ENCODE measurements around the gene SRGAP1.

SRGAP1 gene

DNA sequence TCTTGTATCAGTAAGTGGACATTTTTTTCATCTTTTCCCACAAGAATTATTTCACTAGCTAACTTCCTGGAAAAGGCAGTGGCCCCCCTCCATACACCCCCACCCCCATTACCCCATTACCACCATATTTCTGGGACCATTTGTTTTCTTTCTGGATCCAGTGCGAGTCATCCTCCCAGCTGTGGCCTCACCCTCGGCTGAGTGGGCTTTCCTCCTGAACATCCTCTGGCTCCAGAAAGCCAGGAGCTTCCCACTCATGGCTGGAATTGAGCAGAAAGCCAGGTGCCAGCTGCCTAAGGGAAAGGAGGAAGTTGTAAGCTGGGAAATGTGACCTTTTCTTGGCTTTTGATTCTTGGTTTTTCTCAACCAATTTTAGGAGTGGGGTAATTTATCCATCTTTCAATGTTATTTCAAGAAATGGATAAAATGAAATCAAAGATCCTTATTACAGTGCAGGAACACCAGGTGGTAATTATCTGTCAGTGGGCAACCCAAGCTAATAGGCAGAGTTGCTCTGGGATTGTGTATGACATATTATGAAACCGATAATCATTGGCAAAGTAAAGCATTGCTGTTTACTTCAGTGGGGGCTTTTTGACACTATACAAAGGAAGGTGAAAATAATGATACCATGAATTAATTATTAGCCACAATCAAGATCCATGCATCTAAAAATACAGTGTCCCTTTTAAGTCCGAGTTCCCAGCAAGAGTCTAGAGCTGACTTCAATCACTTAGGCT lies 253.0 kb downstream of the SRGAP1 start:
- DNase-seq (ENCODE audit: extremely low read depth, low read depth): no peak
- no peak for TF ChIP-seq CTCF (IDR thresholded peaks at IDR 0.05; ENCODE audit: low read depth, low read length)

GRCh38 chr12:64098709-64099354 lies 254.3 kb downstream of the SRGAP1 start:
- no peak for TF ChIP-seq CTCF (IDR thresholded peaks at IDR 0.05; ENCODE audit: low read depth, low read length)
- DNase-seq (ENCODE audit: extremely low read depth, low read depth): peak; percentile 35

- peak; percentile 65 for DNase-seq (ENCODE audit: extremely low read depth, low read depth)
Measured at GRCh38 chr12:64099397-64099796, 254.9 kb downstream of the SRGAP1 start.

DNA sequence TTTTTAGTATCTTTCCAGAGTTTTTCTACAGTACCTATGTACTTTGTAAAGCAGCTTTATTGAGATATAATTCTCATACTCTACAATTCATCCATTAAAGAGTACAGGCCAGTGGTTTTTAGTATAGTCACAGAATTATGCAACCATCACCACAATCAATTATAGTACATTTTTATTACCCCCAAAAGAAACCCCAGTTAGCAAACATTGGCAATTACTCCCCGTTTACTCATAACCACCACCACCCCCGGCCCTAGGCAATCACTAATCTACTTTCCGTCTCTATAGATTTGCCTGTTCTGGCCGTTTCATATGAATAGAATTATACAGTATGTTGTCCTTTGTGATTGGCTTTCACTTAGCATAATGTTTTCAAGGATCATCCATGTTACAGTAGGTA lies 257.8 kb downstream of the SRGAP1 start:
- TF ChIP-seq CTCF (IDR thresholded peaks at IDR 0.05; ENCODE audit: low read depth, low read length): no peak
- no peak for DNase-seq (ENCODE audit: extremely low read depth, low read depth)

More at GRCh38 chr12:64099397-64099796, 254.9 kb downstream of the SRGAP1 start:
- TF ChIP-seq CTCF (IDR thresholded peaks at IDR 0.05; ENCODE audit: low read depth, low read length): no peak

DNA sequence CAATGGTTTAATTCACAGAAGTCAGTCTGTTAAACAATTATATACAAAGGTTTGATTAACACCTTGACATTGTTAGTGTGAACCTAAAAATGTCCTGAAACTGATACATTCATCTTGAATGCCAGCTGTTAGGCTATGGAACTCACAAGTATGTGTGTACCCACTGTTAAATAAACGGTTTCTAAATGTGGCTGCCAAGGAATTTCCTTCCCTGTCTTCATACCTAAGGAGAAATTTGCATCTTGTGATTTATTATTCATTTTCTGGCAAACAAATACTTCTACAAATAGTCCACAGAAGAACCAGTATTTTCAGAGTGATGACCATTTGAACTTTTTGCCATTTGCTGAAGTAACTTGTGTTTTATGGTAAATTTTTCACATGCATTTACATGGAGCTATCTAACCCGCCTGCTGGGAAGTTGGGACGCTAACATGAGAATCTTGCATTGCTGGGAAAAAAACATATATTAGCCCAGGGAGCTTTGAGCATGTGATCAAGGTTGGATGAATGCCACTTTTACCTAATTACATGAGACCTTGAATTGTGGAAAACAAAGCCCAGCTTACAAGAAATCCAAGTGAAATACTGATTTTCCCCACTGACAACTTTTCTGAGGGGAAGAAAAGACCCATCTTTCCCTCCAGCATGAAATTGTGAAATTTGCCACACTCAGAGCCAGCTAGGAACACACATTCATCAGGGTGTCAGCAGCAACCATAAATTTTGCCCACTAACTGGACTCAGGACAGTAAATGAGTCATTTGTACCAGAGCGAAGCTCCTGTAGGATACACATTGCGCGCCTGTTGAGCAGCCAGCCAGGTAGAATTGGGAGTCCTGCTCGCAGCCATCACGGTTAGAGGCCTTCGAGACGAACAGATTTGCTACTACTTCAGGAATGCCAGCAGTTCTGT lies 259.6 kb downstream of the SRGAP1 start:
- DNase-seq (ENCODE audit: extremely low read depth, low read depth): no peak
- no peak for TF ChIP-seq CTCF (IDR thresholded peaks at IDR 0.05; ENCODE audit: low read depth, low read length)

GRCh38 chr12:64105026-64105425 lies 260.5 kb downstream of the SRGAP1 start:
- no peak for DNase-seq (ENCODE audit: extremely low read depth, low read depth)
- TF ChIP-seq CTCF (IDR thresholded peaks at IDR 0.05; ENCODE audit: low read depth, low read length): no peak
